Right lobe of liver (tissue), 6 donors: ENCODE data around the gene GNB1. TPM values are rescaled to one million over a fixed set of nuclear protein-coding genes. Genes with fewer than 3 reads are reported as not detected.

ENCODE experiments used
- ATAC-seq, 4 donors: fragments of 200-7000 bp; cut with Tn5 transposase; one replicate each; pipeline ENCODE4 v1.9.1; 2020; ENCODE audit warnings: mild to moderate bottlenecking in 4 of 4, moderate library complexity in 4 of 4
- DNase-seq, 3 donors: peaks; one replicate each; pipeline ENCODE4 v3.0.0-alpha.2; 2020
- H3K27ac ChIP-seq, 3 donors: fragments of 200-600 bp; one replicate each; pipeline ENCODE4 v1.8.0; 2022
- H3K27me3 ChIP-seq, 2 donors: fragments of 200-600 bp; one replicate each; pipeline ENCODE4 v1.8.0; 2022
- H3K36me3 ChIP-seq, 4 donors: fragments of 200-600 bp; sonication (generic) in 1 of 4; one replicate each; pipeline versions ENCODE4 v1.5.1 to v1.8.0; 2017 to 2022; ENCODE audit warnings: control low read depth in 1 of 4
- H3K4me1 ChIP-seq, 4 donors: fragments of 200-600 bp; sonication (generic) in 1 of 4; one replicate each; pipeline versions ENCODE4 v1.5.1 to v1.8.0; 2017 to 2022; ENCODE audit warnings: control low read depth in 1 of 4
- H3K4me3 ChIP-seq, 3 donors: fragments of 200-600 bp; one replicate each; pipeline ENCODE4 v1.8.0; 2022
- H3K9me3 ChIP-seq, 4 donors: fragments of 200-600 bp; sonication (generic) in 1 of 4; one replicate each; pipeline versions ENCODE4 v1.5.1 to v1.8.0; 2017 to 2022; ENCODE audit warnings: control low read depth in 1 of 4
- POLR2A ChIP-seq: fragments of 450-650 bp; IDR thresholded peaks from one replicate; pipeline ENCODE4 v1.6.1; 2017; ENCODE audit warnings: antibody characterized with exemption, mild to moderate bottlenecking
- WGBS: methylation state at CpG from one replicate; pipeline ENCODE4 v1.1.6; 2018; ENCODE audit warnings: low coverage, low lambda C conversion rate; ENCODE audit not compliant: insufficient coverage; ENCODE audit errors: missing lambda C conversion rate; 5-methylcytosine and 5-hydroxymethylcytosine counted together
- intact Hi-C, 2 donors: fragments of 100-400 bp; cut with DNase I; formaldehyde crosslinking; loops; one replicate each; pipeline versions ENCODE4 v1.11.2 to v1.14.1; 2022
- total RNA-seq, 6 experiments: library from RNA; depleted of rRNA in 2 of 6; stranded (reverse); fragments of >200 nt in 2 of 6; fragmentation: NEBNext Ultra II Directional in 3 of 6; extraction: Animal tissue kit (Norgen Biotek cat#: 25700) in 3 of 6; gene quantifications; one replicate each; pipeline versions ENCODE4 v1.1.0 to v1.2.4, GENCODE V29; 2016 to 2023
- TF ChIP-seq, protein P1 (sequence below), 4 donors: fragments of 200-600 bp in 3 of 4; fragments of 450-650 bp in 1 of 4; IDR thresholded peaks; one replicate each; pipeline versions ENCODE4 v1.5.1 to v1.8.0; 2016 to 2022; ENCODE audit warnings: antibody characterized with exemption in 4 of 4, mild to moderate bottlenecking in 2 of 4
- donor health status: DM: no; HTN: yes; CAD: no.
- donor health status: DM: no; HTN: no; CAD: no.
- donor health status: DM: no; HTN: no; CAD: no.
- donor health status: DM: no; HTN: yes; CAD: no.
- donor health status: DM: no; HTN: yes; CAD: no.

The GNB1 gene
- total RNA-seq, 6 experiments from 2014 or later = 85.9 to 147 (median 104) TPM

DNA sequence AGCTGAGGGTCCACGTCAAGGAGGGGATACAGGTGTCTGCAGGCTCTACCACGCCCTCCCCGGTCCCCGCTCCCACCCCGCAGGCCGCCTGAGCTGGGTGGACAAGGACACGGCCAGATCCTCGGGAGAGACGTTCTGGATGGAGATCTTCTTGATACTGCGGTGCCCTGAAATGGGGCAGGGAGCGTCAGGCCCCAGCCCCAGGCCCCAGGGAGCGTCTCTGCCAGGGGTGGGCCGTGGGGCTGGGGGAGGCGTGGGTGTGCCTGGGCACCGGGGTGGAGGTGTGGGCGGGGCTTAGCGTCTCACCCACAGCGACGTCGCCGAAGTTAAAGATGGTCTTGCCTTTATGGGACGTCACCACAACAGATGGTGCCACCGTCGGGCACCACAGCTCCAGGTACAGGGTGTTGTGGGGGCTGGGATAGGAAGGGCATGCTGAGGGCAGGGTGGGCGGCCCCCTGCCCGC is 35.5 kb upstream of the GNB1 start:
- H3K4me3 ChIP-seq = no peak overlapping the region
- H3K9me3 ChIP-seq = no peaks in the 10 kb centered on the region
- 70% methylated on average over 4 of the region's 26 CpGs for WGBS
- no peak for TF ChIP-seq POLR2A
- TF ChIP-seq, protein P1, sequence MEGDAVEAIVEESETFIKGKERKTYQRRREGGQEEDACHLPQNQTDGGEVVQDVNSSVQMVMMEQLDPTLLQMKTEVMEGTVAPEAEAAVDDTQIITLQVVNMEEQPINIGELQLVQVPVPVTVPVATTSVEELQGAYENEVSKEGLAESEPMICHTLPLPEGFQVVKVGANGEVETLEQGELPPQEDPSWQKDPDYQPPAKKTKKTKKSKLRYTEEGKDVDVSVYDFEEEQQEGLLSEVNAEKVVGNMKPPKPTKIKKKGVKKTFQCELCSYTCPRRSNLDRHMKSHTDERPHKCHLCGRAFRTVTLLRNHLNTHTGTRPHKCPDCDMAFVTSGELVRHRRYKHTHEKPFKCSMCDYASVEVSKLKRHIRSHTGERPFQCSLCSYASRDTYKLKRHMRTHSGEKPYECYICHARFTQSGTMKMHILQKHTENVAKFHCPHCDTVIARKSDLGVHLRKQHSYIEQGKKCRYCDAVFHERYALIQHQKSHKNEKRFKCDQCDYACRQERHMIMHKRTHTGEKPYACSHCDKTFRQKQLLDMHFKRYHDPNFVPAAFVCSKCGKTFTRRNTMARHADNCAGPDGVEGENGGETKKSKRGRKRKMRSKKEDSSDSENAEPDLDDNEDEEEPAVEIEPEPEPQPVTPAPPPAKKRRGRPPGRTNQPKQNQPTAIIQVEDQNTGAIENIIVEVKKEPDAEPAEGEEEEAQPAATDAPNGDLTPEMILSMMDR (IDR thresholded peaks at IDR 0.05) = no peak
- H3K27ac ChIP-seq = no peak overlapping the region
- no peaks in the 10 kb centered on the region for H3K27me3 ChIP-seq
- DNase-seq (no peak), ATAC-seq (no peak)
- H3K36me3 ChIP-seq = no peaks in the 10 kb centered on the region
- peaks cover 0 to 14% (median 6%) of the 10 kb centered on the region in 4 donors for H3K4me1 ChIP-seq
- intact Hi-C loops = no loop called here

DNA sequence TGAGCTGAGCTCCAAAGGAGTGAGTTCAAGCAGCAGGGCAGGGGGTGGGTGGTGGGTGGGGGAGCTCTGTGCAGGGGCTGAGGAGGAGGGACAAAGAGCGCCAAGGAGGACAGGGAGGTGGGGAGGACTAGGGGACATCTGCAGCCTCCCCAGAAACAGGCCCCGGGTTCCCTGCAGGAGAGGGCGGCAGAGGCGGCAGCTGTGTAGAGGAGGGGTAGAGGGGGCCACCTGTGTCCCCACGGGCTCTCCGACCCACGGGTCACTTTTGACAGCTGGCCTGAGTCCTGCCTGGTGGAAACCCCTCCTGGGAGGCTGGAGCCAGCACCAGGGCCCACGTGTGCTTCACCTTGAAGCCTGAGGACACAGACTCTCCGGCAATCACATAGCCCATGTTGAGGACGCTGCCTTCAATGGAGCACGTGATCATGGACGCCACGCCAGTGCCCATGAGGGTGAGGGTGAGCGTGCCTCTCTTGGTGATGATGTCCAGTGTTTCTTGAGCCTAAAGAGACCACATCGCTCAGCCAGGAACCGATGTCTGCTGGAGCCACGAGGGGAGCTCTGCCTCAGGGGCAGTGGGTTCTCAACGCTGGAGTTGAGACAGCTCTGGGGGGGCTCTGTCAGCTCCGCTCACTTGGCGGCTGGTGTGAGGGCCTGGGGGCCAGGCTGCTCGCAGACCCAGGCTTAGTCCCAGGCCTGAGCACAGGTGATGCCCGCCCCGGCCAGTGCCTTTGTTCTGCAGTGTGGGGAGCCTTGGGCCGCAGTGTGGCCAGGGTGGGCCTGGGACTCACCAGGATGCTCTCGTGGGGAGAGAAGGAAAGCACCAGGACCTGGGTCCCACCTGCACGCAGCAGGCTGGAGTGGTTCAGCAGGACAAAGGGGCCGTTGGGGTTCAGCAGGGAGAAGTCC is 34.8 kb upstream of the GNB1 start:
- Histone ChIP-seq H3K36me3 (no peaks in the 10 kb centered on the region), H3K9me3 (no peaks in the 10 kb centered on the region), H3K27me3 (no peaks in the 10 kb centered on the region), H3K27ac (no peak overlapping the region), H3K4me1 (peaks cover 0 to 14% (median 6%) of the 10 kb centered on the region in 4 donors), H3K4me3 (no peak overlapping the region)
- intact Hi-C loops = no loop called here
- TF ChIP-seq, protein P1 (IDR thresholded peaks at IDR 0.05) = no peak
- no peak for TF ChIP-seq POLR2A
- ATAC-seq (no peak), DNase-seq (no peak)
- WGBS = 100% methylated on average over 1 of the region's 27 CpGs

DNA sequence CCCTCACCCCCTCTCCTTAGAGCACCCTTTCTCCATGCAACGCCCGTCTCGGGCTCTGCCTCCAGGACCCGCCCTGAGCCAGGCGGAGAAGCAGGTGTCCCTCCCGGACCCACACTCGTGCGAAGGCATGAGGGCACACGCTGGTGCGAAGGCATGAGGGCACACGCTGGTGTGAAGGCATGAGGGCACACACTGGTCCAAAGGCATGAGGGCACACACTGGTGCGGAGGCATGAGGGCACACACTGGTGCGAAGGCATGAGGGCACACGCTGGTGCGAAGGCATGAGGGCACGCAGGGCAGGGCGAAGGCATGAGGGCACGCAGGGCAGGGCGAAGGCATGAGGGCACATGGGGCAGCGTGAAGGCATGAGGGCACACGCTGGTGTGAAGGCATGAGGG is 34.0 kb upstream of the GNB1 start:
- DNase-seq (no peak), ATAC-seq (no peak)
- no peaks in the 10 kb centered on the region for H3K27me3 ChIP-seq
- no peak overlapping the region for H3K4me3 ChIP-seq
- intact Hi-C loops = no loop called here
- H3K9me3 ChIP-seq = no peaks in the 10 kb centered on the region
- no peaks in the 10 kb centered on the region for H3K36me3 ChIP-seq
- H3K27ac ChIP-seq = no peak overlapping the region
- WGBS = 94% methylated on average over 13 of the region's 21 CpGs
- no peak for TF ChIP-seq POLR2A
- TF ChIP-seq, protein P1 (IDR thresholded peaks at IDR 0.05) = no peak
- H3K4me1 ChIP-seq = peaks cover 0 to 14% (median 6%) of the 10 kb centered on the region in 4 donors

DNA sequence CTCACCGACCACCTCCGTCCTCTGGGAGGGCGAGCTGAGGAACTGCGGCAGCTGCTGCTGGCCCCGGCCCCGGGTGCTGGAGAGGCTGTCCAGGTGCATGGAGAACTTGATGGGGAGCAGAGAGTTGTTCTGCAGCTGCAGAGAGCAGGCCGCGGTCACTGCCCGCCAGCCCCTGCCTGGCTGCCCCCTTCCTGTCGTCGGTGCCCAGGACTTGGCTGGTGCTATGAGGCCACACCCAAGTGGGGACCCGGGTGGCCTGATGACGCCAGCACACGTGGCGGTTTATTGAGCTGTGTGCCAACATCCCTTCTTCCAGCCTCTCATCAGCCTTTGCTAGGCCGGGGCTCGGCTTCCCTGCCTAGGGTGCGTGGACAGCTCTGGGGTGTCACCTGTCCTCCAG is 33.5 kb upstream of the GNB1 start:
- no peak overlapping the region for H3K27ac ChIP-seq
- peaks cover 0 to 14% (median 6%) of the 10 kb centered on the region in 4 donors for H3K4me1 ChIP-seq
- WGBS = 57% methylated on average over 11 of the region's 18 CpGs
- TF ChIP-seq POLR2A = no peak
- TF ChIP-seq, protein P1 (IDR thresholded peaks at IDR 0.05) = no peak
- intact Hi-C loops = no loop called here
- no peaks in the 10 kb centered on the region for H3K27me3 ChIP-seq
- H3K9me3 ChIP-seq = no peaks in the 10 kb centered on the region
- DNase-seq (peak in 1 of 3 donors; percentile 47), ATAC-seq (no peak)
- H3K4me3 ChIP-seq = no peak overlapping the region
- no peaks in the 10 kb centered on the region for H3K36me3 ChIP-seq
